GM21360 (cell line): ENCODE measurements around the gene OR4X1.
"Not testable (repeated sequence)": the region's sequence is repeated elsewhere in the genome, so short reads cannot be mapped to it uniquely, and the experiment has no call there.

ENCODE experiments used
- ATAC-seq: cut with Tn5 transposase; IDR thresholded peaks from one replicate; pipeline ENCODE4 v1.9.1; 2021; ENCODE audit warnings: mild to moderate bottlenecking, moderate library complexity; ENCODE audit not compliant: unreplicated experiment

Gene OR4X1

GRCh38 chr11:48263423-48263911, at the start of gene OR4X1:
OR4X1 (plus strand) TSS chr11:48263861; CDS start chr11:48263861, 0 bp downstream.
- no peak for ATAC-seq

GRCh38 chr11:48216510-48216909, 47.2 kb upstream of the OR4X1 start, which contains the start of gene OR4B1:
OR4B1 (plus strand) TSS chr11:48216810; CDS start chr11:48216810, 0 bp downstream.
- no peak for ATAC-seq

- no peak for ATAC-seq
Observed at GRCh38 chr11:48228761-48229160, 34.9 kb upstream of the OR4X1 start.

- ATAC-seq, result not testable (repeated sequence)
Observed at GRCh38 chr11:48230057-48230456, 33.6 kb upstream of the OR4X1 start.

GRCh38 chr11:48237727-48238126, 25.9 kb upstream of the OR4X1 start:
- ATAC-seq, result no peak

GRCh38 chr11:48242501-48242900, 21.2 kb upstream of the OR4X1 start:
- ATAC-seq, result no peak

- ATAC-seq, result no peak
Observed at GRCh38 chr11:48244804-48245203, 18.9 kb upstream of the OR4X1 start, which contains the start of gene OR4X2. OR4X2 (plus strand) TSS chr11:48245104; CDS start chr11:48245104, 0 bp downstream.

GRCh38 chr11:48248902-48249301, 14.8 kb upstream of the OR4X1 start:
- no peak for ATAC-seq

GRCh38 chr11:48261600-48261999, 2.1 kb upstream of the OR4X1 start:
- ATAC-seq, result no peak

- no peak for ATAC-seq
Observed at GRCh38 chr11:48270621-48271020, 7.0 kb downstream of the OR4X1 start.

- ATAC-seq, result no peak
Observed at GRCh38 chr11:48272606-48273005, 8.9 kb downstream of the OR4X1 start.

GRCh38 chr11:48305923-48306322, 42.3 kb downstream of the OR4X1 start, which contains the start of gene OR4S1:
OR4S1 (plus strand) TSS chr11:48306223; CDS start chr11:48306223, 0 bp downstream.
- no peak for ATAC-seq

- no peak for ATAC-seq
Observed at GRCh38 chr11:48307760-48308386, 44.2 kb downstream of the OR4X1 start.

- ATAC-seq, result not testable (repeated sequence)
Observed at GRCh38 chr11:48313590-48313989, 49.9 kb downstream of the OR4X1 start.
